Daoy (cell line): Measurements from ENCODE around the gene CIITA. TPM values are rescaled to one million over a fixed set of nuclear protein-coding genes. Genes with fewer than 3 reads are reported as not detected.
"Not testable (repeated sequence)": the region's sequence is repeated elsewhere in the genome, so short reads cannot be mapped to it uniquely, and the experiment has no call there.

Experiments
- DNase-seq: peaks from one replicate; pipeline ENCODE4 v3.0.0-alpha.2; 2015; ENCODE audit warnings: low read depth
- total RNA-seq: library from RNA; depleted of rRNA; stranded (reverse); fragments of >200 nt; shearing (Covaris generic); gene quantifications from 2 replicates; pipeline ENCODE4 v1.2.3, GENCODE V29; 2014

The CIITA gene
- total RNA-seq, 1 experiment from 2014 or later, result not detected

DNA sequence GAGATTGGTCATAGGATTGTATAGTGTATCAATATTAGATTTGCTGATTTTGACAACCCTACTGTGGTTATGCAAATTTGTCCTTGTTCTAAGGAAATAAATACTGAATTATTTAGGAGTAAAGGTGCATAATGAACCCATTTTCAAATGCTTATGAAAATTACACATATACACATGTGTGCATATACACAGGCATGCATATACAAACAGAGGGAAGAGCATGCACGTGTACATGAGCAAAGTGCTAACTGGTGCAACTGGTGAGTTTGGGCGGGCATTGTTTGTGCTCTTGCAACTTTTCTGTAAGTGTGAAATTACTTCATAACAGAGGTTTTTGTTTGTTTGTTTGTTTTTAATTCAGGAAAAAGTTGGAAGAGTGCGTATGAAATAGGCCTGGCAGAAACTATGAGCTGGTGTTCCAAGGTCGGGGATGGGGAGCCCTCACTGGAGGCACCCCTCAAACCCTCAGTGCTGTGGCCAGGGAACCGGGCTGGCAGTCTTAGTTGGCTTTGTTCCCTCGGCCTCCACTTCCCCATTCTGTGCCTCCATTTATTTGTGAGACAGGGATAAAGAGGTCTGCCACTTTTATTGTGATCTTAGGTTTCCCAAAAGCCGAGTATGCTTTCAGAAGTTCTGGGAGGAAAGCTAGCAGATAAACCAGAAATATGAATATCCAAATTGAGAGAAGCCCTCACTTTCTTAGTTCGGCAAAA lies 59.4 kb downstream of the CIITA start:
- no peak for DNase-seq

DNA sequence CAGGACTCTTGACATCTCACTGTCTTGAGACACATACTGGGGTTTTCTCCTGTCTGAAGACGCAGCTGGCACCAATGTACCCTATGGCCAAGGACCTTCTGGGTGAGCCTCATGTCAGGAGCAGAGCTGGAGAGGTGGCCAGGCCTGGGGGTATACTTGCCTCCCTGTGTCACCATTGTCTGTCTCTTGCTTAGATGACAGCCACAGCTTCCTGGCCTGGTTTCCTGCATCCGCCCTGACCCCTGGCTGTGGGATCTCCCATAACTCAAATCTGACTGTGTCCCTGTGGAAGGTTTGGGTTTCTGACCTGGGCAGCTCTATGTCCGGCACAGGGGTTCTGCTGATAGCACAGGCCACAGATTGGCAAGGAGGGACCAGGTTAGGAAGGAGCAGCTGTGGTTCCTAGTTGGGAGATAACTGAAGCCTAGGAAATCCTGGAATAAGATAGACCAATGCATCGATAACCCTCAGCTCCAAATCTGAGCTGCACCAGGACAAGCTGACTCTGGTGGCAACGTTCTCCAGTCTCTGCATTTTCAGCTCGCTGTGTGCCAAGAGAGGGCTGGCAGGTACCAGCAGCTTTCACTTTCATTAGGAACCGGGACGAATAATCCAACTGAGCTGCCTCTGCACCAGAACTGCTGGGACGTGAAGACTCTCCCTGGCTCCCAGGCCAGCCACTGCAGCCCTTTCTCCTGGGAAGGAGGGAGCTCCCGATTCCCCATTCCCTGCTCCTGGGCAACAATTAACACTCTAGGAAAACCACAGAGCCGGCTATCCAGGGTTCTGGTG lies 60.3 kb downstream of the CIITA start:
- no peak for DNase-seq

DNA sequence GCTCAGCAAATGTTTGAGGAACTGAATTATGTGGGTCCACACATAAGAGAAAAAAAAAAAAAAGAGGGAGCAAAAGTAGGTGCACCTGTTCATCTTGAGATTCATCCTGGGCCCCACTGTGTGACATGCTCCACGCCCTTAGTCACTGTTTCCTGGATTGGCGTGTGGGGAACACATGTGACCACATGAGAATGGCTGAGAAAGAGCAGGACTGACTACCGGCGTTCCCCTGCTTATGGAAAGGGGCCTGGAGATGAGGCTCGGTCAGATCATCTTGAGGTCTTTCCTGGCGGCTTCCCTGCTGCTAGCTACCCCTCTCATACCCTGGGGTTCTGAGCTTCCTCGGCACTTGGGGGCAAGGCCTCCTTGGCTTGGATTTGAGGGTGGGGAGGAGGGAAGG lies 61.3 kb downstream of the CIITA start:
- DNase-seq, result no peak

DNA sequence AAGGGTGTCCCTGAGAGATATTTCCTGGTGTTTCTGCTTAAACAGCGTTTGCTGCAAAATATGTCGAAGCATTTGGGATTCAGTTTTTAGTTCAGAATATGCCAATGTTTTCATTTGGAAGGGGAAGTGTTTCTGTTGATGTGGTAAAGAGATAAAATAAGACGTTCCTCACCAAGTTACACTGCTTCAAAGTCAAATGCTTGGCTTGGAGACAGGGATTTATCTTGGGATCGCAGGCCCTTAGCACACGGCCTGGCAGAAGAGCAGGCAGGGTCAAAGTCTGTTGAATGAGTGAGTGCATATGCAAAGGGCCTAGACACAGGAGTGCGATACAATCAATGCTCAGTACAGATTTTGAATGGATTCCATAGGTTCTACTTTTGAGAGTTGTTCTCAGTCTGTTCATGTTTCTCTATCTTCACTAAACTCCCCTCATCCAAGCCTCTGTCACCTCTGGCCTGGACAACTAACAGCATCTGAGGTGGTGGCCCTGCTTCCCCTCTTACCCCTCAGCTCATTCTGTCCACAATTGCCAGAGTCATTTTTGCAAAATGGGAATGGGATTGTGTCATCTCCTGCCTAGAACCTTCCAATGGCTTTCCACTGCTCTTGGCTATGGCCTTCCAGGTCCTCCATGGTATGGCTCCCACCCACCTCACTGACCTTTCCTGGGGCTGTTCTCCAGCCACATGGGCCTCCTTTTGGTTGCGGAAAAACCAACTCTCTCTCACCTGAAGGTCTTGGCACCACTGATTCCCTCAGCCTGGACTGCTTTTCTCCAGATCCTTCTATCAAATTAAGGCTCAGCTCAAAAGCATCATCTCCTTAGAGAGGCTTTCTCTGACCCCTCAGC lies 62.0 kb downstream of the CIITA start:
- no peak for DNase-seq

DNA sequence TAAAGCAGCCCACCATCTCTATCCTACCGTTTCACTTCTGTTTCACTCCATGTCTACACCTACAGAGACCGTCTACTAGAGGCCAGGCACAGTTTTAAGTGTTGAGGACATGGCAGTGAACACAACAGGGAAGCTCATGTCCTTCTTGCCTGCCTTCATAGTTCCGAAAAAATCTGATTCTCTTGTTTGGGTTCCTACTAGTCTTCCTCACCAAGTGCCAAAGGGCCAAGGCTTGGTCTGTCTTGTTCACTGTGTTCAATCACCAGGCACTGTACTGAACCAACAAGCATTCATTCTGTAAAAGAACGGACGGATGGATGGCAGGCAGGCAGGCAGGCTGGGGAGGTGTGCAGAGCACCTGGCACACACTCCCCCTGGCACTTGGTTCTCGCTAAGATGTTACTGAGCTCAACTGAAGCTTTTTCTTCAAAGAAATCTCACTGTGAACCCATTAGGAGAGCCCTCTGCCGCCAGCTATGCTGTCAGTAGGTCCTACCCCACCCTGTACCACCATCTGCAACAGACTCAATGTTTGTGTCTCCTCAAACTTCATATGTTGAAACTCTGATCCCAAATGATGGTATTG lies 62.7 kb downstream of the CIITA start:
- no peak for DNase-seq

DNA sequence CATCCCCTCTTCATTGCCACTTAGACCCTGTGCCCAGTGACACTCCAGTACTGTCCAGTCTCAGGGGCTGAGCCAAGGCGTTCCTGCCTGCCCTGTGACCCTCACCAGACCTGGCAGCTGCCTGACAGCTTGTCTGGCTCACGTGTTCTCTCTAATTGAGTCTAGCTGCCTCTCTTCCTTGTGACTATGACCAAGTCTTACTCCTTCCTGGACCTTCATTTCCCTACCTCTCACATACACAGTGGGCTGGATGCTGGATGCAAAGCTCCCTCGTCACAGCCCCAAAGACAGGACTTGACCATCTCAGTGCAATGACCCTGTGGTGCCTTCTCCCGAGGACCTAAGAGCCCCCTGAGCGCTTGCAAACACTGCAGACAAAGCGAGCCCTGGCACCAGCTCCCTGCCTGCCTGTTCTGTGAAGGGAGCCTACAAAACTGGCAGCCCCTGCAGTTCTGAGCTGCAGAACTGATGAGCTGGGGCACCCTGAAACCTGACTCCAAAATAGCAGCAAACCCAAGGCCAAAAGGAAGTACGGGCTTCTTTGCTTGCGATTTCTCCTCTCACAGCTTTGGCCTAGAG lies 63.6 kb downstream of the CIITA start:
- no peak for DNase-seq

DNA sequence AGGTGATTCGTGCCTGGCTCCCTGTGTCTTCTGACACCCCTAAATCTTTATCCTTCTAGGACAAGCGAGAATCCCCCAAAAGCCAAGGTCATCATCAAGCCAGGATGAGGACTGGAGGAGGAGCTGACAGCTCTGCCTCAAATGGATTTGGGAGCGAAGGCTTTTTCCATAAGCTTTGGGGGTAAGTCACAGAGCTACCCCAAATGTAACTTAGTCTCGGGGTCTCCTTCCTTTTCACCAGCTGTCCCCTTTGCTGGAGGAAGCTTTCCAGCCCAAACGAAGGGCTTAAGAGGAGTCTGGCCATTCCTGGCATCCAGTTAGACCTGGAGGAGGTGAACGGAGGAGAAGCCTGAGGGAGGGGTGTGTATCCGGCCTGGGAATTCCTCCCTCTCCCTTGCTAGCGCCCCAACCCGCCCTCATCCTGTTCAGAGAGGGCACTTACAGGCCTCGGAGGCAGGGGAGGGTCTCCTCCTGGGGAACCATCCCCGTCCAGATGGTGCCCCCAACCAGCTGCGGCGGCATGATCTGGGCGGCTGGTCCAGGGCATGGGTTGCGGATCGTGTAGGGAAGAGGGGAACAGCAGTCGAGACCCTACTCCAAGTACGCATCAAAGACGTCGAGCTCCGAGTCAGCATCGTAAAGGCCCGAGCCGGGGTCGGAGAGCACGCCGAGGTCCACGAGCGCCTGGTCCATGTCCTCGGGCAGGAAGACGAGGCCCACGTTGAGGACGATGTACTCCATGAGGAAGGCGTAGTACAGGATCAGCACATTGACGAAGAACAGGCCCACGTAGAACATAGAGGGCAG lies 64.3 kb downstream of the CIITA start:
- no peak for DNase-seq

DNA sequence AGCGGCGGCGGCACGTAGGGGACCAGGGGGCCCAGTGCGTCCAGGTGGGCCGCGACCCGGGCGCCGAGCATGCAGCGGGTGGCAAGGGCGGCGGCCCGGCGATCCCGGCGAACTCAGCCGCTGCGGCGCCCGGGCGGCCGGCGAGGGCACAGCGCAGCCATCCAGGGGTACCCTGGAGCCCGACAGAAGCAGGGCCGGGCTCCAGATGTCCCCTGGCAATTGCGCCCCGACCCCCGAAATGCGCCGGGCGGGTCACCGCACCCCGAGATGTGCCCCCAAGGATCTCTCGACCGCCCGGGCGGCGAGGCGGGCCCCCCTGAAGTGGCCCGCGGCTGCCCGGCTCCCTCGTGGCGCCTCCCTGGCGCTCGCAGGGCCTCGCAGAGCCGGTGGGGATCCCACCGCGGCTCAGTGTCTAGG lies 64.9 kb downstream of the CIITA start:
- DNase-seq, result not testable (repeated sequence)

DNA sequence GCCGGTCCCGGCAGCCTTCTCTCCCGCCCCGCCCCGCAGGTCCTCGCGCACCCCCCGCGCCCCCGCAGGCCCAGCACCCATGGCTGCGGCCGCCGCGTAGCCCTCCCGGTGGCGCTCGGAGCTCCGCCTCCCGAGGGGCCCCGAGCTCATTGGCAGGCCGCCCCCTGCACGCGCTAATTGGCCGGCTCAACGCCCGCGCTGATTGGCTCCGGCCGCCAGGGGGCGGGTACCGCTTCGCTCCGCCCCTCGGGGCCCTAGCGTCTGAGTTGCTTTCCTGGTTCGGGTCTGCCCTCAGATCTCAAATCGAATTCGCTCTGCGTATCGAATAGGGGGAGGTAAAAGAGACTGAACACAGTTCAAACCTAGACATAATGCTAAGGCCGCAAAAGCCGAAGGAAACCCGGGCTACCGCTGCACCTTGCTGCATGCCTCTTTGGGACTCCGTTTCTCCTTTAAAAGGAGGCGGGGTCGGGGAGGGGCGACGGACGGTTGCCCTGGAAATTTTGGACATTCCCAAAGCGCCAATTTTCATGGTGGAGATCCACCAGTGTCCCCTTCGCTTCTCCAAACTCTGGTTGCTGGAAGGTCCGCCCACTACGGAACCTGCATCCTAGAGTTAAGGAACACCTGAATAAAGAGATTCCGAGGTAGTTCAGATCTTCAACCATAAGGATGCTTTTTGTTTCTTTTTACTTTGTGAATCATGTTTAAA lies 65.5 kb downstream of the CIITA start, which contains the start of gene DEXI:
Gene DEXI (minus strand): TSS at position 117 of the 712 bp plus-strand sequence. CDS start 463 bp downstream, outside the sequence.
- DNase-seq, result peak; percentile 92

DNA sequence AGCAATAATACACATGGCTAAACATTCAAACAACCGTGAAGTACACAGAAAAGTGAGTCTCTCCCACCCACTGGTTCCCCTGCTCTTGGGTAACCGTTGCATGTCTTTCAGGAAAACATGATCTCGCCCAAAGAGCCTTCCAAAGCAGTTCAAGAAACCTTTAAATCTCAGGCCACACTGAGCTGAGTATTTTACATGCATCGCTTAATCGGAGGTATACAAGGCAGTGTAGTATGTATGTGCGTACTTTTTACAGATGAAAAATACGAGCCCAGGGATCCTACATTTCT lies 66.0 kb downstream of the CIITA start:
- no peak for DNase-seq

DNA sequence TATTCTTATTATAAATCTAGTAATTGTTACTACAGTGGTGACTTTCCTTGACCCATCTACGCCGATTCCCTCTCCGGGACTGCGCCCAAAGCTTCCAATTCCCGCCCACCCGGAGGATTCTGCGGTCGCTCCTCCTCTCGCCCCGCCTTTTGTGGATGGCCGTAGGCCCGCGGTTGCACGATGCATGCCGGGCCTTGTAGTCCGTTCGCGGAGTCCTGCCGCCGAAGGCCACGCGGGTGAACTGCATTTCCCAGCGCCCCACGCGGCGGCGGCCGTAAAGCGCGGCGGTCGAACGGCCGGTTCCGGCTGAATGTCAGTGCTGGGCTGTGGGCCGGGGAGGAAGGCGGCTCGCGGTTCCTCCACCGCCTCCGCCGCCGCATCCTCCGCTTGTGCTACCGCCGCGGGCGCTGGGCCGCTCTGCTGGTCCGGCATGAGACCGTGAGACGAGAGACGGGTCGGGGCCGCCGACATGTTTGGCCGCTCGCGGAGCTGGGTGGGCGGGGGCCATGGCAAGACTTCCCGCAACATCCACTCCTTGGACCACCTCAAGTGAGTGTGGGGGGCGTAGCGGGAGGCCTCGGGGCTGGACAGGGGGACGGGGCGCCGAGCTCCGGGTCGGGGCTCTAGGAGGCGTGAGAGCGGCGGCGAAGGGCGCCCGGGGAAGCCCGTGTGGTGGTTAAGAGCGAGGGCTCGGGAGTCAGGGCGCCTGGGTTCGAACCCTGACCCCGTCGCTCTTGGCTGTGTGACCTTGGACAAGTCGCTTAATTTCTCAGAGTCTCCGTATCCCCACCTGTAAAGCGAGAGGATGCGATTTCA lies 67.5 kb downstream of the CIITA start, which contains the start of gene CLEC16A:
Gene CLEC16A (plus strand): TSS at position 316 of the 816 bp plus-strand sequence. CDS start 154 bp downstream, at position 470.
- peak; percentile 97 for DNase-seq

DNA sequence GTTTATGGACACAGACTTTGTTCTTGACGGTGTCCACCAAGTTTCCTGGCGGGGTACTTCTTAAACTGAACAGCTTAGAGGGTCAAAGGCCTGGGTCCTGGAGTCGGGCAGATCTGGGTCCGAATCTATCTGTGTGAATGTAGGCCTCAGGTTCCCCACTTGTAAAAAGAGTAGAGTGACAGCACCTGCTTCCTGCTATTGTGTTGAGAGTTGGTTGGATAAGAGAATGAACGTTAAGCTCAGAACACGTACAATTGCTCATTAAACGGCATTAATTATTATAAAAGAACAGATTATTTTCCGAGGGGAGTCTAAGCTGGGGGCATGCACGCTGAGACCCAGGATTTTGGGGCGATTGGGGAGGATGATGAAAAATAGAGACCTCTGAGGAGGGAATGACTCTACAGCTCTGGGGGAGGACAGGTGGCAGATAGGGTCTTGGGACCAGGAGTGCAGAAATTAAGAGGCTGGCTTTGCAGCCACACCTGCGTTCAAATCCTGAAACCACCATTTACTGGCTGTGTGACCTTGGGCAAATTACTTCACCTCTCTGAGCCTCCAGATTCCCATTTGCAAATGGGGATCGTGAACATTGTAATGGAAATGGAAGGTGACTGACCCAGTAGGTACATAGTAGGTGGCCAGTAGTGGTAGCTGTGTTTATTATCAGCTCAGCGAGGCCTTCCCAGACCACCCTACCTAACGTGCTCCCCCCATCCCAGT lies 68.2 kb downstream of the CIITA start:
- no peak for DNase-seq

DNA sequence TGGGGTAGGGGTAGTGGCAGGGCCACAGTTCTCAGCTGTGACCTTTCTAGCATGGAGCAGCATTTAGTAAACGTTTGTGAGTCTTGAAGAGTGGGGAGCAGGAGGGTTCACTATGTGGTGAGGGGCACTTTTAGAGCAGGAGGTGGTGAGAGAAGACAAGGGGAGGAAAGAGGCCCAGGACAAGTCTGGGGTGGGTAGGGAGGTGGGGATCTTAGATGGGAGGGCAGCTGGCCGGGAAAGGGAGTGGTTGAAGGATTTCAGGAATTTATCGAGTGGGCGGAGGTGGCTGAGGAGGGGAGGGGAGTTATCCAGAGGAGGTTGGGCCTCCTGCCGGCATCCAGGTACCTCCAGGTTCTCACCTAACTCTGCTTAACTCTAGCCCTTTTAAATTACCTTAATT lies 69.3 kb downstream of the CIITA start:
- DNase-seq, result no peak

DNA sequence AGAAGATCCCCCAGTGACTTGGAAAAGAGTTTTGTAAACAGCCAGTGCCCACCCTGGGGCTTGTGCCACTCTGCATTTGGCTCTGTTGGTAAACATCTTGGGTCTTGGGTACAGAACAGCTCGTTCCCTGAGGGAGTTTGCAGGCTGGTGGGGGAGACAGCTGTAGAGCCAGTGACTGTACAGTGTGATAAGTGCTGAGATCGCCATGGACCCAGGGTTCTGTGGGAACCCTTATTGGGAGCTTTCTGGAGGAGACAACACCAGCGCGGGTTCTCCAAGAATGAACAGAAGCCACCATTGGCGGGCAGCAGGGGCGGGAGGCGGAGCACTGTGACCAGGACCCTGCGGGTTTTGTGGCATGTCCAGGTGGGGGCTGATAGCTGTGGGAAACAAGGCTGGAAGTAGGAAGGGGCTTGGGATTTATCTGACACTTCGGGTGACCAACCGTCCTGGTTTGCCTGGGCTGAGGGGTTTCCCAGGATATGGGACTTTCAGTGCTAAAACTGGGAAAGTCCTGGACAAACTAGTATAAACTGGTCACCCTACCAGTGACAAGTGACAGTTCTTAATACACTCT lies 70.3 kb downstream of the CIITA start:
- DNase-seq, result no peak

DNA sequence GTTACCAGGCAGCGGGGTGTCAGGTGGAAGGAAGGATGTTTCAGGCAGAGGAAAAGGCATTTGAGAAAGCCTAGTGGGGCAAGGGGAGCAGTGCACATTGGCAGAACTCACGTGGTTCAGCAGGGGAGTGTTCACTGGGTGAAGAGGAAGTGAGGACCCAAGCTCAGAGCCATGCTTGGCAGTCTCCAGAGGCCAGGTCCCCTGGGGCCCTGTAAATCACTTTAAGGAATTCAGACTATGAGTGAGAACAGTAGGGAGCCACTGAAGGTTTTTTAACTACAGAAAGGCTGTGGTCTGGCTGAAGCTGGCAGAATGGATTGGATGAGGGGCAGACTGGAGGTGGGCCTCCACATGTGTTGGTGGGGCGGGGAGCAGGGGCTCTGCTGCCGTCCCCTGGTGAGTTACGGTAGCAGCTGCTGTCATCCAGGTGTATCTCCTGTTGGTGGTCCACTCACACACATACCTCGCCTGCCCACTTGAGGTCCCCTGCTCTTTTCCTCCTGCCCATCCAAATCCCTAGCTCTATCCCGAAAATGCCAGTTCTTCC lies 72.5 kb downstream of the CIITA start:
- DNase-seq, result peak; percentile 57

DNA sequence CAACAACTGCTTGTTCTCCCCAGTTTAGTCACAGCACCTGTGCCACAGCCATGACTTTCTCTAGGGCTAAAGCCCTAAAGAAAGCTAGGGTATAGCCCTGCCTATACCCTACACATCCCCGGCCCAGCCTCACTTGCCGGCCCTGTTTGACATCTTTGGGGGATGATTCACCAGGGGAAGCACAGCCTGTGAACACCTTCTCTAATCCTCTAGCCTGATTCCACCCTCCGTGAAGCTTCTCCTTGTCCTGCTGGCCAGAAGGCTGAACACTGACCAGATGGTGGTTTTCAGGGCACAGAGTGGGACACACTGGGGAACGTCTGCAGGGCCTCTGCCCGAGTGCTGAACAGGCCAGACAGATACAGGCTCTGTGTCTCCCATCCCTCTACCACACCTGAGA lies 73.4 kb downstream of the CIITA start:
- no peak for DNase-seq

DNA sequence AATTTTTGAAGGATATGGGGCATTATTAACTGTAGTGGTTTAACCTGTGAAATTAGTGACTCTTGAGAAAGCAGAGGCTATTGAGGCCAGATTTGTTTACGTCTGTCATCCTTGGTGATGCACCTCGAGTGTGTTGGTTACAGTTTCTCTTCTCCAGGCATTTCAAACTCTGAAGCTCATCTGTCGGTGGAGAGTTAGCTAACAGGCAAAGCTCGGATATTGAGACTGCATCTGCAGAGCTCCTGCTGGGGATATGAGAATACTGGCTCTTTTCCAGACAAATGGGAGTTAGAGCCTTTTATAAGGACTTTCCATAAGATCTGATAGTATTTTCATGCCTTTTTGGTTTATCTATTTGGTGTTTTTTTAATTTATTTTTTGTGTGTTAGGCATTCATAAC lies 74.0 kb downstream of the CIITA start:
- DNase-seq, result no peak

DNA sequence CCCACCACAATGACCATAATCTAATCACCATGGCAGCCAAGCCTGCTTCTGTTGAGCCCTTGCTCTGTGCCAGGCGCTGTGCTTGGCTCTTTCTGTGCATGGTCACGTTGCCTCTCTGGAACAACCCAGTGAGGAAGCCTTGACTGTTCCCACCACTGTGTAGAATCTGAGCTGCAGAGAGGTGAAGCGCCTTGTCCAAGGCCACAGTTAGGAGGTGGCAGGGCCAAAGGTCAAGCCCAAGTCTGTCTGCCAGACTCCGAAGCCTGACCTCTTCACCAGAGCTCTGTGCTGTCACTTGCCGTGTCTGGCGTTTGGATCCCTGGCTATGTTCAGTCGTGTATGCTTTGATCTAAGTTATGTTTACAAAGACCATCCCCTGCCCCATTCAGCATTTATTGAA lies 77.9 kb downstream of the CIITA start:
- DNase-seq, result no peak
